NB4 (cell line): ENCODE measurements around the gene TTC31.

Source experiments
- TF ChIP-seq, protein P1 (sequence below): IDR thresholded peaks from one replicate; pipeline ENCODE4 v1.5.1; 2012; ENCODE audit warnings: low read depth, low read length
- TF ChIP-seq, protein P2 (sequence below): IDR thresholded peaks from 2 replicates; pipeline ENCODE4 v1.6.1; 2011; ENCODE audit warnings: low read depth, low read length

DNA sequence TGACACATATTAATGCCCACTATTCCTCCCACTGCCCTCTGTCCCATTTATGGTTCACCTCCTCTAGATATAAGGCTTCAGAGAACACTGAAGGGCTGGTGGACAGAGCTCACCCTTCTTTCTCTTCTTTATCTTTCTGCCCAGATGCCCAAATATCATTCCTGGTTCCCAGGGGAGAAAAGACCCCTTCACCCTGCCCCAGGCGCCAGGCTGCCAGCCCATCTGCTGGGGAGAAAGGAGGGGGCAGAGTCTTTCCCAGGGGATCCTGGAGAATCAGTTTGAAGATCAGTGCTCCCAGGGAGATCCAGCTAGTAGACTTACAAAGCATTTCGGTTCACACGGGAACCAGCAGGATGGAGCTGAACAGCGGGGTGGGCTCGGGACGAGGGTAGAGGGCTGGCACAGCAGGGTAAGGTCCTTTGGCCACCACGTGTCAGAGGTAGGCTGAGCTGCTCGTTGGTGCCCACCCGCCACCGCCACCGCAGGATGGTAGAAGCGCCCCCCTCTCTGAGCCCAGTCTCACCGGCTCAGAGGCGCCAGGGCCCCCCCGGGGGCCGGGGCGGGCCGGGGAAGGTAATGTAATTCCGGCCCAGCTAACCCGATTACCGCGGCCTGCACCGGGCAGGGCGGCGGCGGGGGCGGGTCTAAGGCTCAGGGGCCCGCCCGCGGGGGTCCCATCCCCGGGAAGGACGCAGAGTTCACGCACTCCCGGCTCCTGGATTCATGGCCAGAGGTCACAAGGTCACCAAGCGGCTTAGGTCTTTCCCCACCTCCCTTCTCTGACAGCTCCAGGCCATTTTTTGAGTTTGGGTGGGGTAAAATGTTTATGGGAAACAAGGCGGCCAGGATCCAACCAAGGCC, 30.1 kb downstream of the TTC31 start:
- TF ChIP-seq, protein P1, sequence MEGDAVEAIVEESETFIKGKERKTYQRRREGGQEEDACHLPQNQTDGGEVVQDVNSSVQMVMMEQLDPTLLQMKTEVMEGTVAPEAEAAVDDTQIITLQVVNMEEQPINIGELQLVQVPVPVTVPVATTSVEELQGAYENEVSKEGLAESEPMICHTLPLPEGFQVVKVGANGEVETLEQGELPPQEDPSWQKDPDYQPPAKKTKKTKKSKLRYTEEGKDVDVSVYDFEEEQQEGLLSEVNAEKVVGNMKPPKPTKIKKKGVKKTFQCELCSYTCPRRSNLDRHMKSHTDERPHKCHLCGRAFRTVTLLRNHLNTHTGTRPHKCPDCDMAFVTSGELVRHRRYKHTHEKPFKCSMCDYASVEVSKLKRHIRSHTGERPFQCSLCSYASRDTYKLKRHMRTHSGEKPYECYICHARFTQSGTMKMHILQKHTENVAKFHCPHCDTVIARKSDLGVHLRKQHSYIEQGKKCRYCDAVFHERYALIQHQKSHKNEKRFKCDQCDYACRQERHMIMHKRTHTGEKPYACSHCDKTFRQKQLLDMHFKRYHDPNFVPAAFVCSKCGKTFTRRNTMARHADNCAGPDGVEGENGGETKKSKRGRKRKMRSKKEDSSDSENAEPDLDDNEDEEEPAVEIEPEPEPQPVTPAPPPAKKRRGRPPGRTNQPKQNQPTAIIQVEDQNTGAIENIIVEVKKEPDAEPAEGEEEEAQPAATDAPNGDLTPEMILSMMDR, result no peak
- TF ChIP-seq, protein P2, sequence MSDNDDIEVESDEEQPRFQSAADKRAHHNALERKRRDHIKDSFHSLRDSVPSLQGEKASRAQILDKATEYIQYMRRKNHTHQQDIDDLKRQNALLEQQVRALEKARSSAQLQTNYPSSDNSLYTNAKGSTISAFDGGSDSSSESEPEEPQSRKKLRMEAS, result no peak
